ENCODE results near the gene CDHR1.

The CDHR1 gene

DNA sequence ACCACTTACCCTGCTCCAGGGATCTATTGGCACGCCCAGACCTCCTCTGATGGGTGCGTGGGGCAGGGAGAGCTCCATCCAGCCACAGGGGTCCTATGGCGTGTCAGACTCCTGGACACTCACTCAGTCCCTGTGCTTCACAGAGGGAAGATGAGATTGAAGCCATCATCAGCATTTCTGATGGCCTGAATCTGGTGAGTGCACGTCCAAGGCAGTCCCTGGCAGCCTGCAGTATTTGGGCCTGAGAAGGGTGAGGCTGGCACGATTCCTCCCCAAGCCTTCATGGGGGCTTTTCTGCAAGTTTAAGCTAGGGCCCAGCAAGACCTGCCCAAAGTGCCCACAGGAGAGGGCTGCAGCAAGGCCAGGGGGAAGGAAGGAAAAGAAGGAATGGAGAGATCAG lies 3.3 kb downstream of the CDHR1 start:
- TF ChIP-seq CTCF (conservative IDR thresholded peaks at IDR 0.05) (no peak), ZFX (IDR thresholded peaks at IDR 0.05) (no peak)
- H3K27ac ChIP-seq = no peak overlapping the region

DNA sequence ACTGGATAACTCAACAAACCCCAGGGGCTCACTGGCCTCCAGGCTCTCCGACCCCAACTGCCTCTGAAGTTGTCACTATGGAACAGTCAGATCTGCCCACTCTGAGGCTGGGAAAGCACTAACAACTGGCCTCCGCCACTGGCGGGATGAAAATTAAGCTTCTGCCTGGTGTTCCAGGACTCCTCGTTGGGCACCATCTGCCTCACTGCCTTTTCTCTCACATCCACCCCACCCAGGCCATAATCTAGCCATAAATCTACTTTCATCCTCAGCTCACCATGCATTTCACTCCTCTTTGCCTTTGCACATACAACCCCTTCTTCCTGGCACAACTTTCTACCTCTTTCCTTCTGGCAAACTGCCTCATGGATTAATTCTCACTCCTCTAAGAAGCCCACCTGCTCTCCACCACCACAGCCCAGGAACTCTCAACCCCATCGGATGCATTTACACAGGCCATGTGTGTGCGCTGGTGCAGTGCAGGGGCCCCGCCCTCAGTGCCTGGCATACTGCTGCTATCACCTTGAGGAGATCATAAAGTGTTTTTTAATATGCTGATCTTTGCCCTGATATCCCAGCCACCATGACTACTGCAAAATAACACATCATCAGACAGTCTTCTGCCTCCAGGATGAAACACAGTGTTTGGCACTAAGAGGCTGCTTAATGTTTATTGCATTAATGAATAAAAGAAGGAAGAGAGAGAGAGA lies 4.0 kb downstream of the CDHR1 start:
- no peak overlapping the region for H3K27ac ChIP-seq
- TF ChIP-seq CTCF (conservative IDR thresholded peaks at IDR 0.05) (no peak), ZFX (IDR thresholded peaks at IDR 0.05) (no peak)

GRCh38 chr10:84200537-84201243 lies 6.4 kb downstream of the CDHR1 start:
- no peak for TF ChIP-seq CTCF (conservative IDR thresholded peaks at IDR 0.05)
- TF ChIP-seq ZFX (IDR thresholded peaks at IDR 0.05) = no peak

GRCh38 chr10:84201244-84201606 lies 6.9 kb downstream of the CDHR1 start:
- TF ChIP-seq CTCF (conservative IDR thresholded peaks at IDR 0.05) (no peak), ZFX (IDR thresholded peaks at IDR 0.05) (no peak)
- H3K27ac ChIP-seq = no peak overlapping the region

More at GRCh38 chr10:84200537-84201243, 6.4 kb downstream of the CDHR1 start:
- H3K27ac ChIP-seq = no peak overlapping the region

DNA sequence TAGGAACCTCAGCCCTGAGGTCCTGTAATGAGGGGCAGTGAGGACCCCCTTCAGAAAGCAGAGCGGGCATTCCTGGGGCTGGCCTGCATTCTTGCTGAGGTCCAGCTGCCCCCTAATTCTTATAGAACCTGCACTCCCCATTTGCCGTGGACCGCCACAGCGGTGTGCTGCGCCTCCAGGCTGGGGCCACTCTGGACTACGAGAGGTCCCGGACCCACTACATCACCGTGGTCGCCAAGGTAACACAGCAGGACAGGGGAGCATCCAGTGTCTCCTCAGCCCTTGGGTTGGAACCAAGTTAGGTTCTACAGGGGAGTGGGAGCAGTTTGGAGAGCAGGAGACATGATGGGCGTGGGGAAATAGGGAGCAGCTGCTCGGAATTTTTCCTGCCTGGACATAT lies 7.3 kb downstream of the CDHR1 start:
- no peak overlapping the region for H3K27ac ChIP-seq
- TF ChIP-seq CTCF (conservative IDR thresholded peaks at IDR 0.05) (no peak), ZFX (IDR thresholded peaks at IDR 0.05) (no peak)

DNA sequence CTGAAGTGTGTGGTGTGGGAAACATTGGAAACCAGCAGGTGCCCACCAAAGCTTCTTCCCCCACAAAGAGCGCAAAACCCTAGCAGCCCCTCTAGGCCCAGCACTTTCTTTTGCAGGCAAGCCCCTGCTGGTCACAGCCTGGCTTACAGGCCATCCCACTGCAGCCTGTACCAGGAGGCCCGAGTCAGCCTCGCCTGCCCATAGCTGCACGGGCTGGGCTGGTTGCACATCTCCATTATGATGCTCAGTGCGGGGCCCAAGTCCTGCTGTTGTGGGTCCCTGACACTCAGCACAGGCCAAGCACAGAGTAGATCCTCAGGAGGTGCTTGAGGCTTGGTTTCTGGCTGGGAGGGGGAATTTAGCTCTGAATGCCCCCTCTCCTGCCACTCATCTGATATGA lies 8.0 kb downstream of the CDHR1 start:
- H3K27ac ChIP-seq = no peak overlapping the region
- TF ChIP-seq ZFX (IDR thresholded peaks at IDR 0.05) = no peak
- no peak for TF ChIP-seq CTCF (conservative IDR thresholded peaks at IDR 0.05)

DNA sequence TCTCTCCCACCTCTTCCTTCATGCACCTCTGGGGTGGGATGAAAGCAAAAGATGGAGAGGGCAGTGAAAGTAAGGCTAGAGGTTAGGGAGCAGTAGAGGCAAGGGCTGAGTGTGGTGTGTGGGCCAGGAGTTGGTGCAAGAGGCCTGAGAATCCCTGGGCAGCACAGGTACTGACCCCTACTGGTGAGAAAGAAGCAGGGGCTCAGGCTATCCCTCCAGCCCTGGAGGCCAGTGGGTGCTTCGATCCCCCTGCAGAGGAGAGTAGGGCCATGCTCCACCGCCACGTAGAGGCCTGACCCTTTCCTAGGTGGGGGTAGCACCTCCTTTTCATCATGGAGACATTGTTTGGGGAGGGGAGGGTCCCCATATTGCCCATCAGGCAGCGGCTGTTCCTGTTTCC lies 9.8 kb downstream of the CDHR1 start:
- no peak overlapping the region for H3K27ac ChIP-seq
- TF ChIP-seq ZFX (IDR thresholded peaks at IDR 0.05) (no peak), CTCF (conservative IDR thresholded peaks at IDR 0.05) (peak; percentile 68)
